ENCODE results near the gene KLHDC4.
"Not testable (repeated sequence)": the region's sequence is repeated elsewhere in the genome, so short reads cannot be mapped to it uniquely, and the experiment has no call there.

The KLHDC4 gene

GRCh38 chr16:87741700-87742415 lies 23.9 kb downstream of the KLHDC4 start:
- no peak for DNase-seq

GRCh38 chr16:87740909-87741424 lies 24.8 kb downstream of the KLHDC4 start:
- no peak for DNase-seq

GRCh38 chr16:87740441-87740840 lies 25.3 kb downstream of the KLHDC4 start:
- DNase-seq: no peak

GRCh38 chr16:87739801-87740200 lies 26.0 kb downstream of the KLHDC4 start:
- DNase-seq: no peak

- DNase-seq: no peak
Measured at GRCh38 chr16:87736008-87736382, 29.8 kb downstream of the KLHDC4 start.

GRCh38 chr16:87735270-87736007 lies 30.3 kb downstream of the KLHDC4 start:
- no peak for DNase-seq

- DNase-seq: no peak
Measured at GRCh38 chr16:87734644-87735043, 31.1 kb downstream of the KLHDC4 start.

- DNase-seq: no peak
Measured at GRCh38 chr16:87733190-87733589, 32.6 kb downstream of the KLHDC4 start.

GRCh38 chr16:87731607-87732006 lies 34.2 kb downstream of the KLHDC4 start:
- no peak for DNase-seq

- DNase-seq: no peak
Measured at GRCh38 chr16:87729266-87729954, 36.4 kb downstream of the KLHDC4 start.

- DNase-seq: no peak
Measured at GRCh38 chr16:87728026-87728425, 37.8 kb downstream of the KLHDC4 start.

GRCh38 chr16:87727346-87727745 lies 38.4 kb downstream of the KLHDC4 start:
- DNase-seq: no peak

- not testable (repeated sequence) for DNase-seq
Measured at GRCh38 chr16:87726577-87726976, 39.2 kb downstream of the KLHDC4 start.

GRCh38 chr16:87725596-87726235 lies 40.1 kb downstream of the KLHDC4 start:
- no peak for DNase-seq

- DNase-seq: peak; percentile 13
Measured at GRCh38 chr16:87724490-87725291, 41.1 kb downstream of the KLHDC4 start.

GRCh38 chr16:87723226-87723623 lies 42.6 kb downstream of the KLHDC4 start:
- DNase-seq: no peak

- no peak for DNase-seq
Measured at GRCh38 chr16:87722590-87723225, 43.1 kb downstream of the KLHDC4 start.

GRCh38 chr16:87721622-87722585 lies 43.9 kb downstream of the KLHDC4 start:
- no peak for DNase-seq

- no peak for DNase-seq
Measured at GRCh38 chr16:87720446-87720845, 45.3 kb downstream of the KLHDC4 start.

GRCh38 chr16:87718831-87719230 lies 47.0 kb downstream of the KLHDC4 start:
- DNase-seq: not testable (repeated sequence)

All from effector CD8-positive, alpha-beta T cell (primary cell).